Hematopoietic multipotent progenitor cell (in vitro differentiated cells): ENCODE data around the gene NUDT2. TPM values are rescaled to one million over a fixed set of nuclear protein-coding genes. Genes with fewer than 3 reads are reported as not detected.

Source experiments
- DNase-seq, 3 donors: peaks; one replicate each; pipeline ENCODE4 v3.0.0-alpha.2; 2011 to 2015; ENCODE audit warnings: low read depth in 2 of 3, low spot score in 2 of 3
- small RNA-seq: library from RNA; depleted of rRNA; stranded (forward); fragments of <200 nt; gene quantifications from one replicate; pipeline ENCODE3, GENCODE V24; 2012
- total RNA-seq: library from RNA; depleted of rRNA; stranded (reverse); fragments of >200 nt; gene quantifications from one replicate; pipeline ENCODE4 v1.2.3, GENCODE V29; 2012

Gene NUDT2
- total RNA-seq, 1 donor, result 14.3 TPM

- no peak for DNase-seq
Measured at GRCh38 chr9:34382054-34382453, 52.7 kb downstream of the NUDT2 start.

- no peak for DNase-seq
Measured at GRCh38 chr9:34382879-34383278, 53.5 kb downstream of the NUDT2 start.

GRCh38 chr9:34383904-34384303 is 54.5 kb downstream of the NUDT2 start:
- no peak for DNase-seq

- DNase-seq, result no peak
Measured at GRCh38 chr9:34384368-34385165, 55.2 kb downstream of the NUDT2 start.

- no peak for DNase-seq
Measured at GRCh38 chr9:34385561-34386230, 56.3 kb downstream of the NUDT2 start.

- DNase-seq, result no peak
Measured at GRCh38 chr9:34386656-34387055, 57.3 kb downstream of the NUDT2 start.

- no peak for DNase-seq
Measured at GRCh38 chr9:34387239-34387638, 57.9 kb downstream of the NUDT2 start.

- no peak for DNase-seq
Measured at GRCh38 chr9:34392511-34392910, 63.1 kb downstream of the NUDT2 start.

Small RNA genes lying within 50 kb of the gene (small RNA-seq; reads per million reads assigned to genes)
- gene RF00019 (not detected), gene RNU2-50P (not detected)

Other genes with a start within 250 kb of the NUDT2 start
- 21.3 TPM for gene DCAF12, start 202.9 kb upstream of the NUDT2 start, total RNA-seq
- gene UBAP1, start 150.5 kb upstream of the NUDT2 start, total RNA-seq, result 25.3 TPM
- 2.2 TPM for gene KIF24, start 301 bp upstream of the NUDT2 start, total RNA-seq
- gene MYORG, start 47.3 kb downstream of the NUDT2 start, total RNA-seq, result 1.3 TPM
- 3.2 TPM for gene FAM219A, start 129.0 kb downstream of the NUDT2 start, total RNA-seq
- not detected for gene DNAI1, start 129.2 kb downstream of the NUDT2 start, total RNA-seq
- gene ENHO, start 193.4 kb downstream of the NUDT2 start, total RNA-seq, result not detected